HS-5 (cell line): Measurements from ENCODE around the gene AZGP1.
A peak's percentile ranks its signal among the peaks of the same experiment; 100 is the strongest.
"Not testable (repeated sequence)": the region's sequence is repeated elsewhere in the genome, so short reads cannot be mapped to it uniquely, and the experiment has no call there.

Experiments used
- DNase-seq: peaks from one replicate; pipeline ENCODE4 v3.0.0-alpha.2; 2012; ENCODE audit warnings: low read depth

The AZGP1 gene

DNA sequence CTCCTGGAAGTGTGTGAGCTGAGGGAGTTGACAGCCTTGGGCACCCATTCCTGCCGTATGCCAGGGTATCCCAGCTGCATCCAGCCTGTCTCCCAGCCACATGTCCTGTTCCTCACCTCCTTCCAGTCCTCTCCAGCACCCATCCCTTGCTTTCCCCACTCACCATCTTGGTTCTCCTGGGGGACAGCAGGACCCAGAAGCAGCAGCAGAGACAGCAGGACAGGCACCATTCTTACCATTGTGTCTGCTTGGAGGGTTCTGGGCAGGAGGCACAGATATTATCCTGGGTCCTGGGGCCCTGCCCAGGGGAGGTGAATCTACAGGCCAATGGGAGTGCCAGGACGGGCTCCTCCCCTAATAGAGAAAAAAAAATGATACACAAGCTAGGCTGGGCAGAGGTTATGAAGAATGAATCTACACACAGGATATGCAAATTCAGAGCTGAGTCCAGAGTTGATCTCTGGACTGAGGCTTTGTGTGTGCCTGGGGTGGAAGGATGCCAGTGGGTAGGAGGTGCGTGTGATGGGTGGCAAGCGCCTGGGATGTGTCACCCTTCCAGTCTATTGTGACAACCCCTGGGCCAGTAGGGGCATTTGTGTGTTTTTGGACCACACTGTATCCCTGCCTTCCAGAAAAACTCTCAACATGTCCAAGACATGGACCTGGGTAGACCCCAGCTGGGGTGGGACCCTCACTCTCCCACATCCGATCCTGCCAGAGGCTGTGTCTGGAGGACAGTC is at the start of gene AZGP1:
AZGP1 (minus strand) TSS at position 250 of the 740 bp plus-strand sequence; CDS start at position 239, 11 bp downstream.
- no peak for DNase-seq

DNA sequence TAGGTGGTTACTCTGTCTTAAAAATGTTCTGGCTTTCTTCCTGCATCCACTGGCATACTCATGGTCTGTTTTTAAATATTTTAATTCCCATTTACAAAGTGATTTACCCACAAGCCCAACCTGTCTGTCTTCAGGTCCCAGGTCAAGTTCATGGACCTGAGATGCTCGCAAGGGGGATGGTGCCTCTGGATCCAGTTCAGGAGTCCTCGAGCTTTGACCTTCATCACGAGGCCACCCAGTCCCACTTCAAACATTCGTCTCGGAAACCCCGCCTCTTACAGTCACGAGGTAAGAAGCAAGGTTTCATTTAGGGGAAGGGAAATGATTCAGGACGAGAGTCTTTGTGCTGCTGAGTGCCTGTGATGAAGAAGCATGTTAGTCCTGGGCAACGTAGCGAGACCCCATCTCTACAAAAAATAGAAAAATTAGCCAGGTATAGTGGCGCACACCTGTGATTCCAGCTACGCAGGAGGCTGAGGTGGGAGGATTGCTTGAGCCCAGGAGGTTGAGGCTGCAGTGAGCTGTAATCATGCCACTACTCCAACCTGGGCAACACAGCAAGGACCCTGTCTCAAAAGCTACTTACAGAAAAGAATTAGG is 48.3 kb upstream of the AZGP1 start:
- no peak for DNase-seq

DNA sequence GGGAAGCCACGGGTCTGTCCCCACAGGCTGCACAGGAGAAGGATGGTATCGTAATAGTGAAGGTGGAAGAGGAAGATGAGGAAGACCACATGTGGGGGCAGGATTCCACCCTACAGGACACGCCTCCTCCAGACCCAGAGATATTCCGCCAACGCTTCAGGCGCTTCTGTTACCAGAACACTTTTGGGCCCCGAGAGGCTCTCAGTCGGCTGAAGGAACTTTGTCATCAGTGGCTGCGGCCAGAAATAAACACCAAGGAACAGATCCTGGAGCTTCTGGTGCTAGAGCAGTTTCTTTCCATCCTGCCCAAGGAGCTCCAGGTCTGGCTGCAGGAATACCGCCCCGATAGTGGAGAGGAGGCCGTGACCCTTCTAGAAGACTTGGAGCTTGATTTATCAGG is 47.7 kb upstream of the AZGP1 start:
- DNase-seq = no peak

DNA sequence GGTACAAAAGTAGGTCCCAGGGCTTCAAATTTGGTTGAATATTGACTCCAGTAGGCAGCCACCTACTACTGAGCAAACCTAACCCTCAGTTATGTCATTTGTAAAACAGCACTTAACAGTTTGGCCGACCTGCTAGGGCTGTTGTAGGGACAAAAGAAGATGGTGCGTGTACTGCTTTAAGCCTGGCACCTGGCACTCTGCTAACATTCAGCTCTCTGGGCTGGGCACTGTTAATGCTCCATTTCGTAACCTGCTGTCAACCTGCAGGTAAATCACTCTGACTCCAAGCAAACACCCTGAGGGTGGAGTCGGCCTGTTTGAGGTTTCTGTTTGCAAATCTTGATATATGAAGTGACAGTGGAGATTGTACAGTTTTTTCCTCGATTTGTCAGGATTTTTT is 46.8 kb upstream of the AZGP1 start:
- DNase-seq = no peak

DNA sequence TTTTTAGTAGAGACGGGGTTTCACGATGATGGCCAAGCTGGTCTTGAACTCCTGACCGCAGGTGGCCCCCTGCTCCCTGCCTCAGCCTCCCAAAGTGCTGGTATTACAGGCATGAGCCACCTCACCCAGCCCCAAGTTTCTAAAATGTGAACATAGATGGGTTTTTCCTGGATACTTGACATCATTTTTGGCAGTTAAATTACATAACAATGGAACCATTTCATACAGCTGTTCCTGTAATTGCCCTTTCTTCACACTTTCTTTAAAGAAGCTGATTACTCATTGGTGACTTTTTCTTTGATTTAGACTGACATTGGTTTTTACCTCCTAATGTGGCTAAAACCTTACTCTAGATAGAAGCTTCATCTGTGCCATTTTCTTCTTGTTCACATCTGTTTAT is 45.5 kb upstream of the AZGP1 start:
- no peak for DNase-seq

DNA sequence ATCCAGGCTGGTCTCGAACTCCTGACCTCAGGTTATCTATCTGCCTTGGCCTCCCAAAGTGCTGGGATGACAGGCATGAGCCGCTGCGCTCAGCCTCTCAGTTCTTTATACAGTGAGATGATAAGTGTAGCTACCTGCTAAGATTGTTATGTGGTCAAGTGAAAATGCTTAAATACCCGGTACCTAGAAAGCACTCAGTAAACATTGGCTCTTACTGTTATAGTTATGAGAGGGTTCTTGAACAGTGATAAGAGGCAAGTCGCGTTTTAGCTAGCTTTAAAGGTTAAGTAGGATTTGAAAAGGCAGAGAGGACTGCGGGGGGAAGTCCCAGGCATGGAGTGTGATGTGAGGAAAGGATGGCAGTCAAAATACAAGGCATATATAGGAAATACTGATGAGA is 44.1 kb upstream of the AZGP1 start:
- no peak for DNase-seq

DNA sequence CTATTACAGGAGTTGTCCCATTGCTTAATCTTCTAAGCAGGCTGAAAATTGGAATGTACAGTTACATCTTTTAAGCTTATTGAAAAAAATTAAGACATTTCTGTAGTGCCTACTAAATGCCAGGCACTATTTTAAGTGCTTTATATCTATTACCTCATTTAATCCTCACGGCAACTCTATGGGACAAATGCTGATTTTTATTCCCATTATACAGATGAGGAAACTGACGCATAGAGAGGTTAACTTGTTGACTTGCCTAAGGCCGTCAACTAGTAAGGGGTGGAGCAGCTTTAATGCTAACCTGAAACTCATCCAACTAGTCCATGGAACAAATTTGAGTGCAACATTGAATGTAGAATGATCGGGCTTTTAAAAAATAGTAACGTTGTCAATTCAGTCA is 42.0 kb upstream of the AZGP1 start:
- no peak for DNase-seq

DNA sequence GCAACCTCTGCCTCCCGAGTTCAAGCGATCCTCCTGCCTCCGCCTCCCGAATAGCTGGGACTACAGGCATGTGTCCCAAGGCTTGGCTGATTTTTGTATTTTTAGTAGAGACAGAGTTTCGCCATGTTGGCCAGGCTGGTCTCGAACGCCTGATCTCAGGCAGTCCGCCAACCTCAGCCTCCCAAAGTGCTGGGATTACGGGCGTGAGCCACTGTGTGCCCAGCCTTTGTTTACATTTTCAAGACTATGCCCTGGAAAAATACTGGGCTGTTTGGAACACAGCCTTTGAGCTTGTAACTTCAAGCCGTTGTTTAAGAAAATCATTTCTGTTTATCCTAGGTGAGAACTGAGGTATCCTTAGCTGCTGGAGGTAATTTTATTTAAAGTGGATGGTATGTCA is 41.5 kb upstream of the AZGP1 start:
- no peak for DNase-seq

DNA sequence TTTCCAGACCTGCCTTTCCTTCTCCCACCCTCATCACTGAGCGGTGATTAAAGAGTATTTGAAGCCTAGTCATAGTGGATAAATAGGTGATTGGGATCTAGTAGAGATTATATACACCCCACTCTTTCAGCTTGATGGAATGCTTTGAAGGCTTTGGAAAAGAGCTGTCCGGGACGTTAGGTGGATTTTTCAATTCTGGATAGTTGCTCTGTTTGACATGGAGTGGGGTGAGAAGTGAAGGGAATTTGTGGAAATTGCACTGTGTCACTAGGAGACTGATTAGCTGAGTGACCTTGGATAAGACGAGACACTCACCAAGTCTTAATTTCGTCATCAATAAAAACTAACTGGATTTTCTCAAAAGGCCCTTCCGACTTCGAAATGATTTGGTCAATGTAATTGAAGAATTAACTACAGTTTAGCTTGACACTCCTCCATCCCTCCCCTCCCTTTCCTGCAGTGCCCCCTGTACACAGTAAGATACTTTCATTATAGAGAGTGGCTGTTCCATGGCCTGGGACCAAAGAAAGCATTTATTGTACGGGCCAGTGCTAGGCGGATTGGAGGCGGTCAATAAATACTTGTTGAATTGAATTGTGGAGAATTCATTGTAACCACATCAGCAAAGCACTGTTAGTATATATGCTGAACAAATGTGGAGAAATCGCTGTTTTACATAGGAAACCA is 40.5 kb upstream of the AZGP1 start:
- DNase-seq = no peak

DNA sequence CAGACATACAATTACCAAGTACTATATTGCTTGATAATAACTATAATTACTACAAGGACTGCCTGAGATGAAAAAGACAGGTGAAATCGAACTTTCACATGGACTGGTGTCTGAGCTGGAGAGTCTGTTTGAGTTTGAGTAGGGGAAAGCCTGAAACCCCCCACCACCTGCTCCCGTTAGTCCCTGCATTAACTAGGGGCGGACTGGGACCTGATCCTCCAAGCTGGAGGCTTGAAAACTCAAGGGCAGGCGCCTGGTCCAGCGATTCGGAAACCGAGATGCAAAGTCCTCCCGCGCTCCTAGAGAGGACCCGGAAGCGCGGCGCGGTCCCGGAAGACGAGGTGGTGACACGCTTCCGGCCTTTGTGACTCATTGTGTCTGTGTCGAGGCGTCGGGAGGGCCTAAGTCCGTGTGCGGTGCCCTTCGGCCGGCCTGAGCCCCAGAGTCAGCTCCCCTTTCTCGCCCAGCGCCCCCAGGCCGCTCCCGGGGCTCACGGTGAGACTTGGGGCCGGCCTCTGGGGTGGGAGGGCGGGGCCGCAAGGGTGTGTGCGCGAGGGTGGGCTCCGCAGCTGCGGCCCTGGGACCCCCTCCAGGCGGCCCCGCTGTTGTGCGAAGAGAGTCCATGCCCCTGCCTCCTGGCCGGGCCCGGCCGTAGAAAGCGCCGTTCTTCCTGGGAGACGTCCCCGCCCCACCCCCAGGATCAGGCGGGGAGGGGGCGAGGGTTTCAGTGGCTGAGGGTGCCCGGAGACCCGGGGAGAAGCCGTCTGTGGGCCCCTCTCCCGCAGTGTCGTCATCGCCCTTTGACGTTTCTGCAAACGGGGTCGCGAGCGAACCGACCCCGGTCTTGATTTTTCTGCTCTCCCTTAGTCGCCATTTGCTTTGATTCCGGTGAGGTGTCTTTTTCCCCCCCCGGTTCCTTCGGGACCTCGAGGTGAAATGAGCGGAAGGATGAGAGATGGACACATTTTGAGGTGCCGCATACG is 39.7 kb upstream of the AZGP1 start, which contains the start of gene ZKSCAN1:
ZKSCAN1 (plus strand) TSS at position 365 of the 983 bp plus-strand sequence. CDS start 7,911 bp downstream, outside the sequence.
- peak; percentile 48 for DNase-seq

DNA sequence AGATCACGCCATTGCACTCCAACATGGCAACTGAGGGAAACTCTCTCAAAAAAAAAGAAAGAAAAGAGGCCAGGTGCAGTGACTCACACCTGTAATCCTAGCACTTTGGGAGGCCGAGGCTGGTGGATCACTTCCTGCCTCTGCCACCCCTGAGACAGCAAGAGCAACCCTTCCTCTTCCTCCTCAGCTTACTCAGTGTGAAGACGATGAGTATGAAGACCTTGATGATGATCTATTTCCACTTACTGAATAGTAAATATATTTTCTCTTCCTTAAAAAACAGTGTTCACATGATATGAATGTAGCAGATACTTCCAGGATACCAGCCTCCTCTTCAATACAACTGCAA is 37.5 kb upstream of the AZGP1 start:
- DNase-seq = no peak

DNA sequence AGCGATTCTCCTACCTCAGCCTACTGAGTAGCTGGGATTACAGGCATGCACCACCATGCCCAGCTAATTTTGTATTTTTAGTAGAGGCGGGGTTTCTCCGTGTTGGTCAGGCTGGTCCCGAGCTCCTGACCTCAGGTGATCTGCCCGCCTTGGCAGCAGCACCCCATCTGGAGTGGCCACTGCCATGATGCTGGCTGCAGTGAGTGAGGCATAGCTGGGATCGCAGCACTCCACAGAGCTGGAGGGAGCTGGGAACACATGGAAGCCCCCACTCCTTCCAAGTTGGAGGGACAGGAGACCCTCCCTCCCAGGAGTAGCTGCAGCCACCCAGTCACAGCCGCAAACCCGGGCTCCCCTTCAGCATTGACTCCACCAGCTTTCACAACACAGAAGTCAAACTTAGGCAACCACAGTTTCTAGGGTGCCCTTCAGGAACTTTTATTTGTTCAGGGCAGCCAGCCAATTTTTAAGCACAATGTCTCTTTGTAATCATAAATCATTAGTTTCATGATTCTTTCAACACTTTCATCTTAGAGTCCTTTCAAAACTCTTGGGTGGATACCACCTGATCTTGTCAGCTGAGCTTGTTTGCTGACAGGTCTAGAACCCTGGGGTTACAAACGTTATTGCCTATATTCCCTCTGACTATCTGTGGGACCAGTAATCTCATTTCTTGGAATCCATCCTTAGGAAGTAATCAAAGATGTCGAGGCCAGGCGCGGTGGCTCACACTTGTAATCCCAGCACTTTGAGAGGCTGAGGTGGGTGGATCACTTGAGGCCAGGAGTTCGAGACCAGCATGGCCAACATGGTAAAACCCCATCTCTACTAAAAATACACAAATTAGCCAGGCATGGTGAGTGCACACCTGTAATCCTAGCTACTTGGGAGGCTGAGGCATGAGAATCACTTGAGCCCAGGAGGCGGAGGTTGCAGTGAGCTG is 36.8 kb upstream of the AZGP1 start:
- DNase-seq = not testable (repeated sequence)

DNA sequence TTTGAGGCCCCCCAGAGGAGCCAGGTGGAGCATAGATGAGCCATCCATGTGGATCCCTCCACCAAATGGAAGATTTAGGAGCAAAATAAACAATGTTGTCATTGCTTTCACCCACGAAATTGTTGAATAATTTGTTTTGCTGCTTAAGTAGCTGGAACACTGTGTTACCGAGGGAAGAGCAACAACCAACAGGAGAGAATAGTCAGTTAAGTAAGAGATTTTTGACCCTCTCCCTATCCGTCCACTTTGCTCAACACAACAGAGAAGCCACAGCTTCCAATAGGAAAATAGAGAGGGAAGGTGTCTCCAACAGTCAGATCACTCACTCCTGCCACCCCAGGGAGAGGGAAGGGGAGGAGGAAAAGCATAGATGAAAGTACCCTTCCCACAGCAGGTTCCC is 35.7 kb upstream of the AZGP1 start:
- DNase-seq = no peak

DNA sequence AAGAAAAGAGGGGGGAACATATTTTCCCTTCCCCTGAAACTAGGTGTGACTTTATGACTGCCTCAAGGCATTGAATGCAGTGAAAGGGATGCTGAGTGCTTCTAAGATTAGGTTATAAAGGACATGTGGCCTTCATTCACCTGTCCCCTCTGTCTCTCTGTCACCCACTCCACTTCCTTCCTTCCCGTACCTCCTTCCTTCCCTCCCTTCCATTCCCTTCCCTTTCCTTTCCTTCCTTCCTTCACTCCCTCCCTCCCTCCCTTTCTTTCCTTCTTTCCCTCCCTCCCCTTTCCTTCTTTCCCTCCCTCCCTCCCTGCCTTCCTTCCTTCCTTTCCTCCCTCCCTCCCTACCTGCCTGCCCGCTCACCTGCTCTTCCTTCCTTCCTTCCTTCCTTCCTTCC is 35.1 kb upstream of the AZGP1 start:
- DNase-seq = no peak

DNA sequence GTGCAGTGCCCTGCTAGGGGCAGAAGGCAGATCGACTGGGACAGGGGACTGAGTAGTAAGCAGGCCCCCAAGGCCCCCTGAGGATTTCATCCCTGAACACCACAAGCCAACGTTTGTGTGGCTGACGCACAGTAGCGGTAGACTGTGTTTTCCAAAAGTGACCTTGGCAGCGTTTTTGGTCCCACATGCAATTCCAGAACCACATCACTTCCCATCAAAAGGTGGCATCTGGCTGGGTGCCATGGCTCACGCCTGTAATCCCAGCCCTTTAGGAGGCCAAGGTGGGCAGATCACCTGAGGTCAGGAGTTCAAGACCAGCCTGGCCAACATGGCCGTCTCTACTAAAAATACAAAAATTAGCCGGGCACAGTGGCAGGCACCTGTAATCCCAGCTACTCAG is 34.1 kb upstream of the AZGP1 start:
- DNase-seq = not testable (repeated sequence)

DNA sequence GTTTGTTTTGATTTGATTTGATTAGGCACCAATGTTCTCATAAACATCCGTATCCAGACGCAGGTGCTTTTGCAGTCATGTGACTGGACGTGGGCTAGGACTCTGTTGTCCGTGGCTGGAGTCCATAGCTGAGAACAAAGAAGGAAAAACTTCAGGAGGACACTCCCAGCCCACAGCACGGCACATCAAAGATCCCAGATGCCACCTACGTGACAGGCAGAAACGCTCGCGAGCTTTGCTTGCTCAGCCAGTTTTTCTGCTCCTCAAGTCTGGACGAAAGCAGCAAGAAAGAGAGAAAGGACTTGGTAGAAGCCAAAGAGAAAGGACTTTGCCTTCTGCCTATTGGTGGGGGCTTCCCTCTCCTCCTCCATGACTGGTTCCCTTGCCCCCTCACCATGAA is 32.7 kb upstream of the AZGP1 start:
- DNase-seq = no peak

DNA sequence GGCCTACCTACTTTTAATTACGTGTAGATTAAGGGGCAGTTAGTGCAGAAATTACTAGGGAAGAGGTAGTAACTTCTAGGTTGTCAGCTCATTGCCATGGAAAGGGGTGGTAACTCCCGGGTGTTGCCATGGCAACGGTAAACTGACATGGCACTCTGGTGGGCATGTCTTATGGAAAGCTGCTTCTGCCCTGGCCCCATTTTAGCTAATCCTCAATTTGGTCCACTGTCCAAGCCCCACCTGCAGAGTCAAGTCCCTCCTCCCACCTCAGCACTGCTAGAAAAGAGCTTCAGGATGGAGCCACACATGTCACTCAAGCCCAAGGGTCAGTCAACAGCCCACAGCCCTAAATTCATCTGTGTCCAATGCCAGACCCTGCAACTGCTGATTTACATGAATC is 32.1 kb upstream of the AZGP1 start:
- no peak for DNase-seq

DNA sequence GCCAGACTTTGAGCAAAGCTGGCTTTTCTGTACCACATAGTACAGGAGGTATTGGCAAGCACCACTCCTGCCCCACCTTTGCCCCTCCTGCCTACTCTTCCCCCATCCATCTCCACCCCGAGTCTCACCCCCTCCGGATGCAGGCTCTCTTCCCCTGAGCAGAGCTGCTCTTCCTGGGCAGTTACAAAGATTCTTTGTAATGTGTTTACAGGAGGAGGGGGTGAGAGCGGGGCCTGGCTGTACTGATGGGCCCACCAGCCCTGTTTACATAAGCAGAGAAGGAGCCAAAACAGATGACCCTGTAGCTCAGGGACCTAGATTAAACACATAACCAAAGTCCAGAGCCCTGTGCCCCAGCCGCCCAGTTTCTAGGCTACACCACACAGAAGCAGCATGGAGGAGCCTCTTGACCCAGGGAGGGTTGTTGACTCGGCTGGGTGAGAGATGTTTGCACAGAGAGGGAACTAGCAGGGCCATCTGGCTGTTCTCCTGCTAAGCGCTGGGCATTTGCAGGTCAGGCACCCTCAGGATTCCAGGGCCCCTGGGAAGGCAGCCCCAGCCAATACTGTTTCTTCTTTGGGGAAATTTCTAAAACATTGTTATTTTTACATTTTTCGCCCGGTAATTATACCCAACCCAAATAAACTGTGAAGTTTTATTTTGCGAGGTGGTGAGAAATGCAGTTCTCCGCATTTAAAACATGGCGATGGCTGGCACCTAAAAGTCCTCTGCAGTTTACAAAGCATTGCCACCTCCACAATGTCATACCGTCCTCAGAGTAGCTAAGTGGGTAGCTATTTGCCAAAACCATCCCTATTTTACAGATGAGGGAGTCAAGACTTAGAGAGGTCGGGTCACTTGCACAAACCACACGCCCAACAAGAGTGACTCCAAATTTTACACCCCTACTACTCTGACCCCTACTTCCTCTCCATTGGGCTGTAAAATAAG is 28.2 kb upstream of the AZGP1 start:
- DNase-seq = no peak

DNA sequence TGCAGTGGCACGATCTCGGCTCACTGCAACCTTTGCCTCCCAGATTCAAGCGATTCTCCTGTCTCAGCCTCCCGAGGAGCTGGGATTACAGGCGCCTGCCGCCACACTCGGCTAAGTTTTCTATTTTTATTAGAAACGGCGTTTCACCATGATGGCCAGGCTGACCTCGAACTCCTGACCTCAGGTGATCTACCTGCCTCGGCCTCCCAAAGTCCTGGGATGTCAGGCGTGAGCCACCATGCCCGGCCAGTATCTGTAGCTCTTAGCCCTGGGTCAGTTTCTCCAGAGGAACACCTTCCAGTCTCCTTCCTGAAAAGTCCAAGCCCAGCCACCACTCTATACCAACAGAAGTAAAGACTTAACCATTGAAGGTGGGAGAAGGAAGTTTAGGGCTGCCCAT is 24.4 kb upstream of the AZGP1 start:
- no peak for DNase-seq
